Stimulated activated CD8-positive, alpha-beta memory T cell treated with anti-CD3 and anti-CD28 coated beads, Interleukin-15, amount 100 ng/mL, for 24 hours (primary cell): ENCODE results near the gene KAT7.
"Not testable (repeated sequence)": the region's sequence is repeated elsewhere in the genome, so short reads cannot be mapped to it uniquely, and the experiment has no call there.

Source experiments
- DNase-seq: peaks from one replicate; pipeline ENCODE4 v3.0.0-alpha.2; 2020; ENCODE audit warnings: low read depth

KAT7 gene

GRCh38 chr17:49809056-49809455 is 20.6 kb downstream of the KAT7 start:
- no peak for DNase-seq

GRCh38 chr17:49814781-49815529 is 26.5 kb downstream of the KAT7 start:
- no peak for DNase-seq

- DNase-seq: no peak
These were observed 27.3 kb downstream of the KAT7 start for GRCh38 chr17:49815761-49816281.

GRCh38 chr17:49817993-49818392 is 29.5 kb downstream of the KAT7 start:
- DNase-seq: no peak

GRCh38 chr17:49819138-49819537 is 30.7 kb downstream of the KAT7 start:
- DNase-seq: no peak

GRCh38 chr17:49819651-49820050 is 31.2 kb downstream of the KAT7 start:
- DNase-seq: no peak

GRCh38 chr17:49820773-49821172 is 32.3 kb downstream of the KAT7 start:
- DNase-seq: no peak

- DNase-seq: no peak
These were observed 33.0 kb downstream of the KAT7 start for GRCh38 chr17:49821466-49821865.

- no peak for DNase-seq
These were observed 33.4 kb downstream of the KAT7 start for GRCh38 chr17:49821916-49822315.

GRCh38 chr17:49822829-49823228 is 34.3 kb downstream of the KAT7 start:
- no peak for DNase-seq

GRCh38 chr17:49823614-49824013 is 35.1 kb downstream of the KAT7 start:
- DNase-seq: no peak

GRCh38 chr17:49825645-49826044 is 37.2 kb downstream of the KAT7 start:
- DNase-seq: no peak

GRCh38 chr17:49828325-49828724 is 39.8 kb downstream of the KAT7 start:
- DNase-seq: not testable (repeated sequence)

GRCh38 chr17:49829026-49829425 is 40.5 kb downstream of the KAT7 start:
- no peak for DNase-seq

- DNase-seq: no peak
These were observed 42.1 kb downstream of the KAT7 start for GRCh38 chr17:49830605-49831004.

GRCh38 chr17:49832840-49833599 is 44.5 kb downstream of the KAT7 start:
- DNase-seq: no peak

- no peak for DNase-seq
These were observed 45.8 kb downstream of the KAT7 start for GRCh38 chr17:49834118-49834743.

- no peak for DNase-seq
These were observed 47.0 kb downstream of the KAT7 start for GRCh38 chr17:49835472-49835871.

GRCh38 chr17:49836111-49837030 is 47.9 kb downstream of the KAT7 start:
- DNase-seq: no peak

GRCh38 chr17:49839455-49839854 is 51.0 kb downstream of the KAT7 start:
- no peak for DNase-seq

GRCh38 chr17:49841548-49841947 is 53.1 kb downstream of the KAT7 start:
- DNase-seq: no peak

- no peak for DNase-seq
These were observed 53.9 kb downstream of the KAT7 start for GRCh38 chr17:49842371-49842770.
